ENCODE data around the gene DNMT1. TPM values are rescaled to one million over a fixed set of nuclear protein-coding genes. Genes with fewer than 3 reads are reported as not detected.

Gene DNMT1
- total RNA-seq, 1 experiment from 2014 or later, result 210 TPM

DNA sequence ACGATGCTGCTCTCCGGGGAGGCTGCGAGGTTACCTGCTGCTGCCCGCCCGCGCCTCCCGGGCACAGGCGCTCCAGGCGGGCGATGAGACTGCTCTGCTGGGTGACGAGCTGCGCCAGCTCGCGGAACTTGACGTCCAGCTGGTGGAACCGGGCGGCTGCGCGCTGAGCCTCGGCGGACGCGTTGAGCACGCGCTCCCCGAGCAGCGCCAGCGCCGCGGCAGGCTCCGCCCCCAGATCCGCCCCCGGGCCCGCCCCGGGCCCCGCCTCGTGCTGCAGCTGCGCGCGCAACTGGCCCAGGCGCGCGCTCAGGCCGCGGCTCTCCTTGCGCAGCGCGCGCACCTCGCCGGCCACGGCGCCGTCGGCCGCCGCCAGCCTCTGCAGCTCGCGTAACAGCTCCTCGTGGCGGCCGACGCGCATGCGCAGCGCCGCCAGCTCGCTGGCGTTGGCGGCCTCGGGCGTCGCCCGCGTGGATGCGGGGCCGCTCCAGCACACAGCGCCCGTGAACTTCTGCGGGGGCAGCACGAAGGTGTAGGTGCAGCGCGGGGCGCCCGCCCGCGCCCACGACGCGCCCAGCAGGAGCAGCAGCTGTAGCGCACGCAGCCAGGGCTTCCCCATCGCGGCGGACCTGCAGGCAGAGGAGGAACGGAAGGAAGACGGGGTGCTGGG is 98.7 kb downstream of the DNMT1 start (continued):
- TF ChIP-seq, protein P1, sequence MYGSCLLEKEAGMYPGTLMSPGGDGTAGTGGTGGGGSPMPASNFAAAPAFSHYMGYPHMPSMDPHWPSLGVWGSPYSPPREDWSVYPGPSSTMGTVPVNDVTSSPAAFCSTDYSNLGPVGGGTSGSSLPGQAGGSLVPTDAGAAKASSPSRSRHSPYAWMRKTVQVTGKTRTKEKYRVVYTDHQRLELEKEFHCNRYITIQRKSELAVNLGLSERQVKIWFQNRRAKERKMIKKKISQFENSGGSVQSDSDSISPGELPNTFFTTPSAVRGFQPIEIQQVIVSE (CRISPR knock-in tag; IDR thresholded peaks at IDR 0.05; ENCODE audit: borderline replicate concordance), result no peak
- TF ChIP-seq, protein P2, sequence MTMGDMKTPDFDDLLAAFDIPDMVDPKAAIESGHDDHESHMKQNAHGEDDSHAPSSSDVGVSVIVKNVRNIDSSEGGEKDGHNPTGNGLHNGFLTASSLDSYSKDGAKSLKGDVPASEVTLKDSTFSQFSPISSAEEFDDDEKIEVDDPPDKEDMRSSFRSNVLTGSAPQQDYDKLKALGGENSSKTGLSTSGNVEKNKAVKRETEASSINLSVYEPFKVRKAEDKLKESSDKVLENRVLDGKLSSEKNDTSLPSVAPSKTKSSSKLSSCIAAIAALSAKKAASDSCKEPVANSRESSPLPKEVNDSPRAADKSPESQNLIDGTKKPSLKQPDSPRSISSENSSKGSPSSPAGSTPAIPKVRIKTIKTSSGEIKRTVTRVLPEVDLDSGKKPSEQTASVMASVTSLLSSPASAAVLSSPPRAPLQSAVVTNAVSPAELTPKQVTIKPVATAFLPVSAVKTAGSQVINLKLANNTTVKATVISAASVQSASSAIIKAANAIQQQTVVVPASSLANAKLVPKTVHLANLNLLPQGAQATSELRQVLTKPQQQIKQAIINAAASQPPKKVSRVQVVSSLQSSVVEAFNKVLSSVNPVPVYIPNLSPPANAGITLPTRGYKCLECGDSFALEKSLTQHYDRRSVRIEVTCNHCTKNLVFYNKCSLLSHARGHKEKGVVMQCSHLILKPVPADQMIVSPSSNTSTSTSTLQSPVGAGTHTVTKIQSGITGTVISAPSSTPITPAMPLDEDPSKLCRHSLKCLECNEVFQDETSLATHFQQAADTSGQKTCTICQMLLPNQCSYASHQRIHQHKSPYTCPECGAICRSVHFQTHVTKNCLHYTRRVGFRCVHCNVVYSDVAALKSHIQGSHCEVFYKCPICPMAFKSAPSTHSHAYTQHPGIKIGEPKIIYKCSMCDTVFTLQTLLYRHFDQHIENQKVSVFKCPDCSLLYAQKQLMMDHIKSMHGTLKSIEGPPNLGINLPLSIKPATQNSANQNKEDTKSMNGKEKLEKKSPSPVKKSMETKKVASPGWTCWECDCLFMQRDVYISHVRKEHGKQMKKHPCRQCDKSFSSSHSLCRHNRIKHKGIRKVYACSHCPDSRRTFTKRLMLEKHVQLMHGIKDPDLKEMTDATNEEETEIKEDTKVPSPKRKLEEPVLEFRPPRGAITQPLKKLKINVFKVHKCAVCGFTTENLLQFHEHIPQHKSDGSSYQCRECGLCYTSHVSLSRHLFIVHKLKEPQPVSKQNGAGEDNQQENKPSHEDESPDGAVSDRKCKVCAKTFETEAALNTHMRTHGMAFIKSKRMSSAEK (CRISPR knock-in tag; IDR thresholded peaks at IDR 0.05; ENCODE audit: borderline replicate concordance), result no peak
- TF ChIP-seq TCF7 (CRISPR knock-in tag; IDR thresholded peaks at IDR 0.05; ENCODE audit: low read depth) (no peak), ATF1 (CRISPR knock-in tag; IDR thresholded peaks at IDR 0.05) (peak; percentile 56; the same call in 1 of the 2 replicates), FOXJ3 (CRISPR knock-in tag; IDR thresholded peaks at IDR 0.05; ENCODE audit: borderline replicate concordance) (no peak), NR2C2 (CRISPR knock-in tag; IDR thresholded peaks at IDR 0.05) (no peak), GABPB1 (CRISPR knock-in tag; IDR thresholded peaks at IDR 0.05) (no peak), TEAD1 (CRISPR knock-in tag; IDR thresholded peaks at IDR 0.05) (peak; percentile 83), ZNF219 (CRISPR knock-in tag; IDR thresholded peaks at IDR 0.05; ENCODE audit: borderline replicate concordance) (peak; percentile 80; the same call in 1 of the 2 replicates)
- TF ChIP-seq, protein P3, sequence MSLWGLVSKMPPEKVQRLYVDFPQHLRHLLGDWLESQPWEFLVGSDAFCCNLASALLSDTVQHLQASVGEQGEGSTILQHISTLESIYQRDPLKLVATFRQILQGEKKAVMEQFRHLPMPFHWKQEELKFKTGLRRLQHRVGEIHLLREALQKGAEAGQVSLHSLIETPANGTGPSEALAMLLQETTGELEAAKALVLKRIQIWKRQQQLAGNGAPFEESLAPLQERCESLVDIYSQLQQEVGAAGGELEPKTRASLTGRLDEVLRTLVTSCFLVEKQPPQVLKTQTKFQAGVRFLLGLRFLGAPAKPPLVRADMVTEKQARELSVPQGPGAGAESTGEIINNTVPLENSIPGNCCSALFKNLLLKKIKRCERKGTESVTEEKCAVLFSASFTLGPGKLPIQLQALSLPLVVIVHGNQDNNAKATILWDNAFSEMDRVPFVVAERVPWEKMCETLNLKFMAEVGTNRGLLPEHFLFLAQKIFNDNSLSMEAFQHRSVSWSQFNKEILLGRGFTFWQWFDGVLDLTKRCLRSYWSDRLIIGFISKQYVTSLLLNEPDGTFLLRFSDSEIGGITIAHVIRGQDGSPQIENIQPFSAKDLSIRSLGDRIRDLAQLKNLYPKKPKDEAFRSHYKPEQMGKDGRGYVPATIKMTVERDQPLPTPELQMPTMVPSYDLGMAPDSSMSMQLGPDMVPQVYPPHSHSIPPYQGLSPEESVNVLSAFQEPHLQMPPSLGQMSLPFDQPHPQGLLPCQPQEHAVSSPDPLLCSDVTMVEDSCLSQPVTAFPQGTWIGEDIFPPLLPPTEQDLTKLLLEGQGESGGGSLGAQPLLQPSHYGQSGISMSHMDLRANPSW (CRISPR knock-in tag; conservative IDR thresholded peaks at IDR 0.05; ENCODE audit: low read depth), result 0 out of 2 replicates have a peak, but pooled peaks have one; percentile 54
- TF ChIP-seq, protein P4, sequence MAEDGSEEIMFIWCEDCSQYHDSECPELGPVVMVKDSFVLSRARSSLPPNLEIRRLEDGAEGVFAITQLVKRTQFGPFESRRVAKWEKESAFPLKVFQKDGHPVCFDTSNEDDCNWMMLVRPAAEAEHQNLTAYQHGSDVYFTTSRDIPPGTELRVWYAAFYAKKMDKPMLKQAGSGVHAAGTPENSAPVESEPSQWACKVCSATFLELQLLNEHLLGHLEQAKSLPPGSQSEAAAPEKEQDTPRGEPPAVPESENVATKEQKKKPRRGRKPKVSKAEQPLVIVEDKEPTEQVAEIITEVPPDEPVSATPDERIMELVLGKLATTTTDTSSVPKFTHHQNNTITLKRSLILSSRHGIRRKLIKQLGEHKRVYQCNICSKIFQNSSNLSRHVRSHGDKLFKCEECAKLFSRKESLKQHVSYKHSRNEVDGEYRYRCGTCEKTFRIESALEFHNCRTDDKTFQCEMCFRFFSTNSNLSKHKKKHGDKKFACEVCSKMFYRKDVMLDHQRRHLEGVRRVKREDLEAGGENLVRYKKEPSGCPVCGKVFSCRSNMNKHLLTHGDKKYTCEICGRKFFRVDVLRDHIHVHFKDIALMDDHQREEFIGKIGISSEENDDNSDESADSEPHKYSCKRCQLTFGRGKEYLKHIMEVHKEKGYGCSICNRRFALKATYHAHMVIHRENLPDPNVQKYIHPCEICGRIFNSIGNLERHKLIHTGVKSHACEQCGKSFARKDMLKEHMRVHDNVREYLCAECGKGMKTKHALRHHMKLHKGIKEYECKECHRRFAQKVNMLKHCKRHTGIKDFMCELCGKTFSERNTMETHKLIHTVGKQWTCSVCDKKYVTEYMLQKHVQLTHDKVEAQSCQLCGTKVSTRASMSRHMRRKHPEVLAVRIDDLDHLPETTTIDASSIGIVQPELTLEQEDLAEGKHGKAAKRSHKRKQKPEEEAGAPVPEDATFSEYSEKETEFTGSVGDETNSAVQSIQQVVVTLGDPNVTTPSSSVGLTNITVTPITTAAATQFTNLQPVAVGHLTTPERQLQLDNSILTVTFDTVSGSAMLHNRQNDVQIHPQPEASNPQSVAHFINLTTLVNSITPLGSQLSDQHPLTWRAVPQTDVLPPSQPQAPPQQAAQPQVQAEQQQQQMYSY (CRISPR knock-in tag; IDR thresholded peaks at IDR 0.05), result peak; percentile 35
- TF ChIP-seq, protein P5, sequence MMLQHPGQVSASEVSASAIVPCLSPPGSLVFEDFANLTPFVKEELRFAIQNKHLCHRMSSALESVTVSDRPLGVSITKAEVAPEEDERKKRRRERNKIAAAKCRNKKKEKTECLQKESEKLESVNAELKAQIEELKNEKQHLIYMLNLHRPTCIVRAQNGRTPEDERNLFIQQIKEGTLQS (CRISPR knock-in tag; conservative IDR thresholded peaks at IDR 0.05), result no peak
- TF ChIP-seq, protein P6, sequence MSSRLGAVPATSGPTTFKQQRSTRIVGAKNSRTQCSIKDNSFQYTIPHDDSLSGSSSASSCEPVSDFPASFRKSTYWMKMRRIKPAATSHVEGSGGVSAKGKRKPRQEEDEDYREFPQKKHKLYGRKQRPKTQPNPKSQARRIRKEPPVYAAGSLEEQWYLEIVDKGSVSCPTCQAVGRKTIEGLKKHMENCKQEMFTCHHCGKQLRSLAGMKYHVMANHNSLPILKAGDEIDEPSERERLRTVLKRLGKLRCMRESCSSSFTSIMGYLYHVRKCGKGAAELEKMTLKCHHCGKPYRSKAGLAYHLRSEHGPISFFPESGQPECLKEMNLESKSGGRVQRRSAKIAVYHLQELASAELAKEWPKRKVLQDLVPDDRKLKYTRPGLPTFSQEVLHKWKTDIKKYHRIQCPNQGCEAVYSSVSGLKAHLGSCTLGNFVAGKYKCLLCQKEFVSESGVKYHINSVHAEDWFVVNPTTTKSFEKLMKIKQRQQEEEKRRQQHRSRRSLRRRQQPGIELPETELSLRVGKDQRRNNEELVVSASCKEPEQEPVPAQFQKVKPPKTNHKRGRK (CRISPR knock-in tag; IDR thresholded peaks at IDR 0.05; ENCODE audit: borderline replicate concordance), result no peak
- TF ChIP-seq, protein P7, sequence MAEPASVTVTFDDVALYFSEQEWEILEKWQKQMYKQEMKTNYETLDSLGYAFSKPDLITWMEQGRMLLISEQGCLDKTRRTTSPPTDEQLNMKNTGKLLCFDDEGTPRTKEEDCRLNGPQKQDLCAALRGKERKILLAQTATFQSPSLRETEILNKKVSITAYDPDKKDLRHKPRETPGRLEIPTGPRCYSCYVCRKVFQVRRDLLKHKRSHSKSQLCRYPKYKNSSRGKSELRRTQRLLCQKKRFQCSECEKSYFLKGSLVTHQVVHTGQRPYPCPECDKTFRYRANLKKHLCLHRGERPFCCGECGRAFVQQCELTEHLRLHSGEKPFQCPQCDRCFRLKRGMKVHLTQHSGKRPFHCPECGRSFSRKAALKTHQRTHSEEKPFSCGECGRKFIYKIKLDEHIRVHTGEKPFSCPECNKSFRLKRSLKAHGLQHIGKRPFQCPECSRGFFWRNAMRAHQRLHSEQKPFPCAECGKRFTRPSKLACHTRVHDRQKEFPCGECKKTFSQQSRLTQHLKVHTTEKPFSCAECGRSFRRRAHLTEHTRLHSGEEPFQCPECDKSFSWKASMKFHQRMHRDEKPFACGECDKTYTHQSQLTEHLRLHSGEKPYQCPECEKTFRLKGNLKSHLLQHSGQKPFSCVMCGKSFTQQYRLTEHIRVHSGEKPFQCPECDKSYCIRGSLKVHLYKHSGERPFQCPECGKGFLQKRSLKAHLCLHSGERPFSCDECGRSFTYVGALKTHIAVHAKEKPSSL (CRISPR knock-in tag; conservative IDR thresholded peaks at IDR 0.05), result no peak
- TF ChIP-seq, protein P8, sequence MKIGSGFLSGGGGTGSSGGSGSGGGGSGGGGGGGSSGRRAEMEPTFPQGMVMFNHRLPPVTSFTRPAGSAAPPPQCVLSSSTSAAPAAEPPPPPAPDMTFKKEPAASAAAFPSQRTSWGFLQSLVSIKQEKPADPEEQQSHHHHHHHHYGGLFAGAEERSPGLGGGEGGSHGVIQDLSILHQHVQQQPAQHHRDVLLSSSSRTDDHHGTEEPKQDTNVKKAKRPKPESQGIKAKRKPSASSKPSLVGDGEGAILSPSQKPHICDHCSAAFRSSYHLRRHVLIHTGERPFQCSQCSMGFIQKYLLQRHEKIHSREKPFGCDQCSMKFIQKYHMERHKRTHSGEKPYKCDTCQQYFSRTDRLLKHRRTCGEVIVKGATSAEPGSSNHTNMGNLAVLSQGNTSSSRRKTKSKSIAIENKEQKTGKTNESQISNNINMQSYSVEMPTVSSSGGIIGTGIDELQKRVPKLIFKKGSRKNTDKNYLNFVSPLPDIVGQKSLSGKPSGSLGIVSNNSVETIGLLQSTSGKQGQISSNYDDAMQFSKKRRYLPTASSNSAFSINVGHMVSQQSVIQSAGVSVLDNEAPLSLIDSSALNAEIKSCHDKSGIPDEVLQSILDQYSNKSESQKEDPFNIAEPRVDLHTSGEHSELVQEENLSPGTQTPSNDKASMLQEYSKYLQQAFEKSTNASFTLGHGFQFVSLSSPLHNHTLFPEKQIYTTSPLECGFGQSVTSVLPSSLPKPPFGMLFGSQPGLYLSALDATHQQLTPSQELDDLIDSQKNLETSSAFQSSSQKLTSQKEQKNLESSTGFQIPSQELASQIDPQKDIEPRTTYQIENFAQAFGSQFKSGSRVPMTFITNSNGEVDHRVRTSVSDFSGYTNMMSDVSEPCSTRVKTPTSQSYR (CRISPR knock-in tag; IDR thresholded peaks at IDR 0.05), result 0 out of 2 replicates have a peak, but pooled peaks have one; percentile 39
- TF ChIP-seq, protein P9, sequence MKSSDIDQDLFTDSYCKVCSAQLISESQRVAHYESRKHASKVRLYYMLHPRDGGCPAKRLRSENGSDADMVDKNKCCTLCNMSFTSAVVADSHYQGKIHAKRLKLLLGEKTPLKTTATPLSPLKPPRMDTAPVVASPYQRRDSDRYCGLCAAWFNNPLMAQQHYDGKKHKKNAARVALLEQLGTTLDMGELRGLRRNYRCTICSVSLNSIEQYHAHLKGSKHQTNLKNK (CRISPR knock-in tag; IDR thresholded peaks at IDR 0.05), result no peak
- TF ChIP-seq, protein P10, sequence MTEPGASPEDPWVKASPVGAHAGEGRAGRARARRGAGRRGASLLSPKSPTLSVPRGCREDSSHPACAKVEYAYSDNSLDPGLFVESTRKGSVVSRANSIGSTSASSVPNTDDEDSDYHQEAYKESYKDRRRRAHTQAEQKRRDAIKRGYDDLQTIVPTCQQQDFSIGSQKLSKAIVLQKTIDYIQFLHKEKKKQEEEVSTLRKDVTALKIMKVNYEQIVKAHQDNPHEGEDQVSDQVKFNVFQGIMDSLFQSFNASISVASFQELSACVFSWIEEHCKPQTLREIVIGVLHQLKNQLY (CRISPR knock-in tag; IDR thresholded peaks at IDR 0.05), result no peak

Data from WTC11 (cell line).